ENCODE results near the gene TSHR. TPM values are rescaled to one million over a fixed set of nuclear protein-coding genes. Genes with fewer than 3 reads are reported as not detected.
A peak's percentile ranks its signal among the peaks of the same experiment; 100 is the strongest.
"Not testable (repeated sequence)": the region's sequence is repeated elsewhere in the genome, so short reads cannot be mapped to it uniquely, and the experiment has no call there.

TSHR gene
- polyA plus RNA-seq, 1 donor, result 0.84 TPM

- DNase-seq, result no peak
Observed at GRCh38 chr14:81001447-81001846, 46.0 kb downstream of the TSHR start.

GRCh38 chr14:81004575-81004974, 49.2 kb downstream of the TSHR start:
- DNase-seq, result no peak

GRCh38 chr14:81005540-81006228, 50.3 kb downstream of the TSHR start:
- DNase-seq, result no peak

GRCh38 chr14:81006266-81006665, 50.8 kb downstream of the TSHR start:
- no peak for DNase-seq

GRCh38 chr14:81007131-81007530, 51.7 kb downstream of the TSHR start:
- DNase-seq, result no peak

- DNase-seq, result no peak
Observed at GRCh38 chr14:81009346-81009745, 53.9 kb downstream of the TSHR start.

GRCh38 chr14:81018251-81018650, 62.8 kb downstream of the TSHR start:
- DNase-seq, result no peak

GRCh38 chr14:81018684-81019083, 63.3 kb downstream of the TSHR start:
- DNase-seq, result no peak

GRCh38 chr14:81019113-81019512, 63.7 kb downstream of the TSHR start:
- not testable (repeated sequence) for DNase-seq

- no peak for DNase-seq
Observed at GRCh38 chr14:81023095-81023710, 67.8 kb downstream of the TSHR start.

GRCh38 chr14:81028461-81028860, 73.0 kb downstream of the TSHR start:
- DNase-seq, result no peak

- no peak for DNase-seq
Observed at GRCh38 chr14:81031488-81031887, 76.1 kb downstream of the TSHR start.

- no peak for DNase-seq
Observed at GRCh38 chr14:81033698-81034240, 78.3 kb downstream of the TSHR start.

- DNase-seq, result no peak
Observed at GRCh38 chr14:81042438-81042837, 87.0 kb downstream of the TSHR start.

- no peak for DNase-seq
Observed at GRCh38 chr14:81051547-81051946, 96.1 kb downstream of the TSHR start.

- not testable (repeated sequence) for DNase-seq
Observed at GRCh38 chr14:81054057-81054456, 98.6 kb downstream of the TSHR start.

GRCh38 chr14:81055971-81056370, 100.5 kb downstream of the TSHR start:
- no peak for DNase-seq

- DNase-seq, result no peak
Observed at GRCh38 chr14:81062380-81062779, 107.0 kb downstream of the TSHR start.

- DNase-seq, result no peak
Observed at GRCh38 chr14:81062816-81063215, 107.4 kb downstream of the TSHR start.

- DNase-seq, result no peak
Observed at GRCh38 chr14:81066672-81067071, 111.3 kb downstream of the TSHR start.

- DNase-seq, result no peak
Observed at GRCh38 chr14:81067156-81067555, 111.7 kb downstream of the TSHR start.

GRCh38 chr14:81068176-81068782, 112.9 kb downstream of the TSHR start:
- no peak for DNase-seq

- DNase-seq, result no peak
Observed at GRCh38 chr14:81070511-81070910, 115.1 kb downstream of the TSHR start.

- peak; percentile 15 for DNase-seq
Observed at GRCh38 chr14:81085596-81085995, 130.2 kb downstream of the TSHR start.

Measured in hindlimb muscle (tissue), 1 donor.